ENCODE measurements around the gene GPS1.

GPS1 gene

DNA sequence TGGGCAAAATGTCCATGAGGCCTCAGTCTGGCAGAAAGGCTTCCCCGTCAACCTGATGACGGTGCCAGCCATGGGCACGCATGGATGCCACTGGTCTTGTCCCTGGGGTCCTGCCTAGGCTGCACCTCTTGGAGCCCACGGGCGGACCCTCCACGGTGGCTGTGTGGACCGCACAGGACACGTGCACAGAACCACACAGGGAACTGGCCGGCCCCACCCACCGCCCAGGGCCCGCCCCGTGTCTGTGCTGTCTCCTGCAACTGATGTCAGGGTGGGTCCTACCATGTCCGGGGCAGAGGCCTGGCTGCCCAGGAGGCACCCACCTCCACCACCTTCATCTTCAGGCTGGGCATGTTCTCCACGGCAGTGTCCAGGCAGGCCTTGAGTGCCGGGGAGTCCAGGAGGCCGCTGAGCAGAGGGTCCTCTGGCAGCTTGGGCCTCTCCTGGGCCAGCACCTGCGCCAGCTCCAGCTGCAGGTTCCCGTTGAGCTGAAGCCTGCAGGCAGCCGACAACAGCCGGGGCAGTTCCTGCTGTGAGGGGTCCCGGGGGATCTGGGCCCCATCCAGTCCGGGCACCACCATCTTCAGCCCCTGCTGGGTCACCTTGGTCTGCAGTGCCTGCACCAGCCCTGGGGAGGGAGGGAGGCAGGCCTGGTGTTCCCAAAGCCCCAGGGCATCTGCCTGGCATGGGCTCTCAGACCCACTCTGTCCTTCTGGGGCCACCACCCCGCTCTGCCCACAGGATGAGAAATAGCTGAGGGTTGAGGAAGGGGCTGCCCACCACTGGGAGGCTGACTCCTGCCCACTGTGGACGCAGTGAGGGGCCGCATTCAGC is 34.5 kb downstream of the GPS1 start:
- in situ Hi-C loops (cut with MboI; ENCODE audit: low sequenced_read_pairs): no loop called here

- in situ Hi-C loops (cut with MboI; ENCODE audit: low sequenced_read_pairs): no loop called here
Measured at GRCh38 chr17:82086941-82087906, 35.5 kb downstream of the GPS1 start.

DNA sequence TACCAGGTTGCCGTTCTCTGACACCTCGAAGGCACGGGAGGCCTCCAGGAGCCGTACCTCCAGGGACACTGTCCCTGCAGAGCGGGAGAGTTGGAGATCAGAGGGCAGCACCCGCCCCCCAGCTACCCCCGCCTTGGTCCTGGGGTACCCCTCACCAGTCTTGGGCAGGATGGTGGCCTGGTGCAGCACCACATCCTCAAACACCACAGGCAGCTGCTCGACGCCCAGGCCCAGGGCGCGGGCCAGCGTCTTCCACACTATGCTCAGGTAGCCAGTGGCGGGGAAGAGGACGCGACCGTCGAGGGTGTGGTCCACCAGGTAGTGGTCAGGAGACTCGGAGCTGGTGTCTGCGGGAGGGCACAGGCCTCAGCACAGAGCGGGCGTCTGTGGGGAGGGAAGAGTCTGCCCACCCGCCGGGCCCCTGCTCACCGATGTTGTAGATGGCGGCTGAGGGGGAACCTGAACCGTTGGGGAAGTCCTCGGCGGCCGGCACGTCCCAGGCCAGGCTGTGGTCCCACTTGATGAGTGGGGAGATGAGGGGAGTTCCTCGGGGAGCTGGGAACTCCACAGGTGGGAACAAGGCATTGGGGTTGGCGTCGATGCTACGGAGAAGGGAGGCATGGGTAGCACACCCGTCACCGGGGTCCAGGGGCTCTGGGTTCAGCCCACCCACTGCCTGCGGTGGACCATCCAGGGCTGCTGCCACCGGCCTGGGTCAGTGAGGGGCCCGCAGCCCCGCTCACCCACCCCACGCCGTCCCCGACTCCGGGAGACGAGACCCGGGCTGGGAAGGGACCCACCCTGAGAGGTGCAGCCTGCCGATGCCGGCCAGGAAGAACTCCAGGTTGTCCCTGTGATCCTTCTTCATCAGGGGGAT is 36.5 kb downstream of the GPS1 start:
- in situ Hi-C loops (cut with MboI; ENCODE audit: low sequenced_read_pairs): no loop called here

DNA sequence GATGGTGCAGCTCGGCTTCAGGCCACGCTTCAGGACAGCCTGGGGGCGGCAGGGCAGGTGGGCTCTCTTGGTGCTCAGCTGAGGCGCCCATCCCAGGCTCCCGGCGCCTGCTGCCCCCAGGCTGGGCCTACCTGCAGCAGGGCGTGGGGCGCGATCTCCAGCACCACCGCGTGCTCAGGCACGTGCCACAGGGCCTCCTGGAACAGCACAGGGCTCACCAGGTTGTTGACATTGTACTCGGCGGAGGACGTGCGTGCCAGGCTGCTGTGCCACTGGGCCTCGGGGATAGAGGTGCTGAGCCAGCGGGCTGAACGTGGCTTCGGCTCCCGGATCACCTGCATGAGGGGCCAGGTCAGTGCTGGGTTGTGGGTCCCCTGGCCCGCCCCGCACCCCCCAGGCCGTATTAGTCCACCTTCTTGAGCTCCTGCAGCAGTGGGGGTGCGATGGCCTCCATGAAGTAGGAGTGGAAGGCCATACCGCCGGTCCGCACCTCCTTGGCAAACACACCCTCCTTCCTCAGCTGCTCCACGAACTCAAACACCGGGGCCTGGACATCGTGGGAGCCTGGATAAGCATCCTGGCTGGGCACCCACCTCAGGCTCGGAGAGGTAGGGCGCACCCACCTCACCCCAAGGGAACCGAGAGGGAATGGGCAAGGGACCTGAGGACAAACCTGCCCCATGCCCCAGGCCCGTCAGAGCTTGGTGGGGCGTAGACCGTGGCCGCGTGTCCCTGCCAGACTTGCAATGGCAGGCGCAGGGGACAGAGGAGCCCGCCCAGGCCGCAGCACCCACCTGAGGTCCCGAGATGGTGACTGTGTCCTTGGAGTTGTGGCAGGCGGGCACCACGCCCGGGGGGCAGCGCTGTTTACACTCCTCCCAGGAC is 37.4 kb downstream of the GPS1 start:
- in situ Hi-C loops (cut with MboI; ENCODE audit: low sequenced_read_pairs): no loop called here

DNA sequence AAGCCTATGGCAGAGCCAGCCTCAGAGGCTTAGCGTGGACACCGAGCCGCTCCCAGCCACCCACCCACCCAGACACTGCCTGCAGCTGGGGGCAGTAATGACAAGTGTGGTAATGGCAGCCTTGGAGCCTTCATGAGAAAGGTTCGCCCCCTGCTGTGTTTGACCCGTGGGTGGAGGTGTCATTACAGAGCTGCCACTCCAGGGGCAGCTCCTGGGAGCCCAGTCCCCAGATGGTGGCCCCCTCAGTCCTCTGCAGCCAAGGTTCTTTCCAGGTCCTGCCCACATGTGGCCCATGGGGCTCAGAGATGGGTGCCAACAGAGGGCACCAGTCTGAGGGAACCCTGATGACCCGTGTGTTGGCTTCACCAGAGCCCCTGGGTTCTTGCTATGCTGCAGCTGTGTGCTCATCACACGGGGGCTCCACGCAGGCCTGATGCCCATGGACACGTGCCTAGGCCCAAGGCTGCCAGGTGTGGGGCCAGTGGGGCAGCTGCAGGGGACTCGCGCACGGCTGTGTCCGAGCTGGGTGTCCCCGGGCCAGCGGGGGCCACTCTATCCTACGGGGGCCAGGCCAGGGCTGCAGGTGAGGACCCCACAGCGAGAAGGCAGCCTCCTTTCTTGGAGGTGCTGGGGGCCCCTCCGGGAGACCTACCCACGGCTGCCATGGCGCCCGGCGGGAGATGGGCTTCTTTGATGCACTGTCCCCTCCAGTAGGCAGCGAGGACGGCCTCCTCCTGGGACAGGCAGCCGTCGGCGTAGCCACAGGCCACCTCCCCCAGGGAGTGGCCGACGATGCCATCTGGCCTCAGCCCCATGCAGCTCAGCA is 38.2 kb downstream of the GPS1 start:
- in situ Hi-C loops (cut with MboI; ENCODE audit: low sequenced_read_pairs): no loop called here

- in situ Hi-C loops (cut with MboI; ENCODE audit: low sequenced_read_pairs): no loop called here
Measured at GRCh38 chr17:82090549-82091263, 39.0 kb downstream of the GPS1 start.

DNA sequence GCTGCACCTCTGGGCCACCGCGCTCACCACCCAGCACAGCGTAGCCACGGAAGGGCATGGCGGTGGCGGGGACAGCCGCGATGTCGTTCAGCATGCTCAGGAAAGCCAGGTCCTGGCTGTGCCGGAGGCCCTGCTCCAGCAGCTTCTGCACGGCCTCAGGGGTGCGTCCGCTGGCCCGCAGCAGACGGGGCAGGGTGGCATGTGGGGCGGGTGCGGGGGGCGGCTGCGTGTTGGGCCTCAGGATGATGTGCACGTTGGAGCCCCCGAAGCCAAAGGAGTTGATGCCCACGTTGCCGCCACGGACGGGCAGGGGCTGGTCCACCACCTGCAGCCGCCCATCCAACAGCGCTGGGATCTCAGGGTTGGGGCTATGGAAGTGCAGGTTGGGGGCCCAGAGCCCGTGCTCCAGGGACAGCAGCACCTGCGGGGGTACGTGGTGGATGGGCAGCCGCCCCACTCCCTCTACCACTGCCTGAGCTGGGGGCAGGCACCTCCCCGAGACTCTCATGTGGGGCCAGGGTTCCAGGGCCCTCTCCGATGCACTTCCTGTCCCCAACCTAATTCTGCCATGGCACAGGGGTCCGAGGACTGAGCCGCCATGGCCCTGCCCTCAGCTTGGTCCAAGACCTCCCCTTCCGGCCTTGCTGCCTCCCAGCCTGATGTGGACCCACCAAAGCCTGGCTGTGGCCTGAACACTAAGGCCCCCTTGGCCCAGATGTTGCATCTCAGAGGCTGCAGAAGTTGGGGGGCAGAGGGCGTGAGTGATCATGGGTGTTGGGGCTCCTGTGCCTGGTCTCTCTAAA is 39.8 kb downstream of the GPS1 start:
- in situ Hi-C loops (cut with MboI; ENCODE audit: low sequenced_read_pairs): no loop called here

GRCh38 chr17:82092094-82092586 is 40.4 kb downstream of the GPS1 start:
- in situ Hi-C loops (cut with MboI; ENCODE audit: low sequenced_read_pairs): no loop called here

DNA sequence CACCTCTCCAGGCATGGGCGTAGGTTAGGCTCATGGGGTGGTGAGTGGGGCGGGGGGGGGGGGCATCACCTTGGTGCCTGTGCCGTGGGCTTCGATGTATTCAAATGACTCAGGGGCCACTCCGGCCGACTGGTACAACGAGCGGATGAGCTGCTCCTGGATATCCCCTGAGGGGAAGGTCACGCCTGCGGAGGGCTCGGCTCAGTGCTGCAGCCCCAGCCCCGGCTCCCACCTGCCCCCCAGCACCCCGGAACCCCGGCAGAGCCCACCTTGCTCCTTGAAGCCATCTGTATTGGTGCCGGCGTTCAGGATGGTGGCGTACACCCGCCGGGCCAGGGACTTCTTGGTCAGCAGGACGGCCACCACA is 40.9 kb downstream of the GPS1 start:
- in situ Hi-C loops (cut with MboI; ENCODE audit: low sequenced_read_pairs): no loop called here

DNA sequence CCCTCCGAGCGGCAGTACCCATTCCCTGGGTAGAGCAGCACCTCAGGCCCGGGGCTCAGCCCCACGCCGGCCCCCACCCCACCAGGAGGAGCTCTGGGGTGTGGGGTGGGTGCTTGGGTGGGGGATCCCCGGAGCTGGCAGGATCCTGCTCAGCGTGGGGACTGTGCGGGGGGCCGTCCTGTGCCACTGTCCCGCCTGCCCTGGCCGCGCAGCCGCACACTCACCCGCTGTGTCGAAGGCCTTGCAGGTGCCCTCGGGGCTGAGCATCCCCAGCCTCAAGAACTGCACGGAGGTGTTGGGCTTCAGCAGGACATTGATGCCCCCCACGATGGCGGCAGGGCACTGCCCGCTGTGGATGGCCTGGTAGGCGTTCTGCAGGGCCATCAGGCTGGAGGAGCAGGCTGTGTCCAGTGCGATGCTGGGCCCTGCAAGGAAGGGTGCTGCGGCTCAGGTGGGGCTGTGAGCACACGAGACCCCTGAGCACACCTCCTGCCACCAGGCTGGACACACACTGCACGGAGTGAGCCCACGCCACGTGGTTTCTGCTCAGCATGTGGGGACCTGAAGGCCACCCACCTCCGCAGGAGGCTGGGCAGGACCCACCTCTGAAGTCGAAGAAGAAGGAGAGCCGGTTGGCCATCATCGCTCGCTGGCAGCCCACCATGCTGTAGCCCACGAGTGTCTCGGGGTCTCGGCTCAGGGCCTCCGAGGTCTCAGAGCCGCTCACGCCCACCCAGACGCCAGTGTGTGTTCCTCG is 41.5 kb downstream of the GPS1 start:
- in situ Hi-C loops (cut with MboI; ENCODE audit: low sequenced_read_pairs): no loop called here

GRCh38 chr17:82094931-82095776 is 43.5 kb downstream of the GPS1 start:
- in situ Hi-C loops (cut with MboI; ENCODE audit: low sequenced_read_pairs): no loop called here

GRCh38 chr17:82095777-82096708 is 44.3 kb downstream of the GPS1 start:
- in situ Hi-C loops (cut with MboI; ENCODE audit: low sequenced_read_pairs): no loop called here

DNA sequence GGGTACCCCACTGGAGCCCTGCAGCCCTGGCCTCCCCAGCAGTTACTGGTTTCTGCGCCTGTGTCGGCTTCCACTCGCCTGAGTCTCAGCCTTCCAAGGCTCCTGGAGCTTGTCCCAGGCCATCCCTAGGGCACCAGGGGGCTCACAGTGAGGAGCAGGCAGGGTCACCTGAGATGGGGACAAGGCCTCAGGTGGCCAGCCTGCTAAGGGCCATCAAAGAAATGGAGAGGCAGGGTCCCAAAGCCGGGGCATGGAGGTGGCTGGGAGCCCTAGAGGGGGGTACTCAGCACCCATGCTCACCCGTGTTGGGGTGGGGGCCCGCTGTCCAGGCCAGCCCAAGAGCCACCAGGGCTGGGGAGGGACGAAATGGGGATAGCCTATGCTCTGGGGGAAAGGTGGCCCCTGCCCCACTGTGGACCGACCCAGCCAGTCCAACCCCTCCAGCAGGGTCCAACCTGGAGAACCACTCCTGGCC is 45.0 kb downstream of the GPS1 start:
- in situ Hi-C loops (cut with MboI; ENCODE audit: low sequenced_read_pairs): no loop called here

GRCh38 chr17:82097184-82097918 is 45.7 kb downstream of the GPS1 start:
- in situ Hi-C loops (cut with MboI; ENCODE audit: low sequenced_read_pairs): no loop called here
